H1 (cell line): Measurements from ENCODE around the gene RABGAP1. TPM values are rescaled to one million over a fixed set of nuclear protein-coding genes. Genes with fewer than 3 reads are reported as not detected.

ENCODE experiments used
- CTCF ChIA-PET: fragments of 300-600 bp; sonication (Branson Sonifier 250); formaldehyde crosslinking; loops from one replicate; lab custom pipeline; 2021; ENCODE audit not compliant: partially characterized antibody; lab: Charles Lee
- POLR2A ChIA-PET: fragments of 300-600 bp; sonication (Branson Sonifier 250); formaldehyde crosslinking; loops from one replicate; lab custom pipeline; 2021; ENCODE audit warnings: inconsistent platforms; ENCODE audit not compliant: partially characterized antibody; lab: Charles Lee
- DNase-seq, 2 experiments: peaks; one replicate each; pipeline versions ENCODE4 v3.0.0 to v3.0.0-alpha.2; 2010 to 2022; ENCODE audit warnings: low spot score in 2 of 2, low read depth in 1 of 2, mixed read lengths in 1 of 2
- FAIRE-seq: peaks from 2 replicates; lab custom pipeline; 2011; peaks lifted over from hg19 to GRCh38; lab: Jason Lieb, UNC
- H2AFZ ChIP-seq: 2 replicates; pipeline ENCODE4 v1.8.1; 2012; ENCODE audit warnings: low read length, inconsistent platforms
- H2AK5ac ChIP-seq: 2 replicates; pipeline ENCODE4 v1.6.1; 2013; ENCODE audit warnings: low read depth, low read length
- H2BK120ac ChIP-seq: replicated peaks from 2 replicates; pipeline ENCODE3; 2013; ENCODE audit warnings: low read depth, low read length, inconsistent platforms
- H2BK12ac ChIP-seq: 2 replicates; pipeline ENCODE4 v1.6.1; 2013; ENCODE audit warnings: low read depth, low read length
- H2BK15ac ChIP-seq: 2 replicates; pipeline ENCODE4 v1.6.1; 2013; ENCODE audit warnings: low read length
- H2BK20ac ChIP-seq: 2 replicates; pipeline ENCODE4 v1.6.1; 2013; ENCODE audit warnings: low read length
- H2BK5ac ChIP-seq: 2 replicates; pipeline ENCODE4 v1.6.1; 2013; ENCODE audit warnings: low read depth, low read length
- H3K14ac ChIP-seq: 2 replicates; pipeline ENCODE4 v1.6.1; 2013; ENCODE audit warnings: inconsistent platforms; ENCODE audit not compliant: insufficient read length
- H3K18ac ChIP-seq: 2 replicates; pipeline ENCODE4 v1.6.1; 2013; ENCODE audit warnings: low read length; ENCODE audit errors: extremely low read depth
- H3K23ac ChIP-seq: 2 replicates; pipeline ENCODE4 v1.6.1; 2013; ENCODE audit warnings: inconsistent platforms; ENCODE audit not compliant: insufficient read length
- H3K23me2 ChIP-seq: 2 replicates; pipeline ENCODE4 v1.6.1; 2013; ENCODE audit warnings: low read depth, low read length
- H3K27ac ChIP-seq: 2 replicates; pipeline ENCODE4 v1.6.1; 2011; ENCODE audit warnings: low read depth, low read length, inconsistent platforms
- H3K27me3 ChIP-seq, 4 experiments: replicated peaks in 1 of 4; 1 replicate in 1 of 4; 2 replicates in 3 of 4; pipeline versions ENCODE4 v1.6.1 to v1.8.1; 2011 to 2013; ENCODE audit warnings: low read length in 3 of 4, mild to moderate bottlenecking in 3 of 4, inconsistent platforms in 2 of 4, mixed read lengths in 2 of 4, moderate library complexity in 1 of 4; ENCODE audit not compliant: control insufficient read depth in 3 of 4, insufficient read depth in 3 of 4; ENCODE audit errors: extremely low read depth in 1 of 4
- H3K36me3 ChIP-seq, 4 experiments: 2 replicates each; pipeline versions ENCODE4 v1.6.1 to v1.8.1; 2011 to 2013; ENCODE audit warnings: mild to moderate bottlenecking in 4 of 4, low read length in 3 of 4, moderate library complexity in 2 of 4, control low read depth in 1 of 4, inconsistent platforms in 1 of 4; ENCODE audit not compliant: insufficient read depth in 4 of 4, control insufficient read depth in 2 of 4
- H3K4ac ChIP-seq: replicated peaks from 2 replicates; pipeline ENCODE3; 2013; ENCODE audit warnings: low read length, low read depth, mixed read lengths, inconsistent platforms; ENCODE audit not compliant: insufficient read length
- H3K4me1 ChIP-seq, 4 experiments: replicated peaks in 1 of 4; 1 replicate in 1 of 4; 2 replicates in 3 of 4; pipeline versions ENCODE4 v1.6.1 to v1.8.1; 2011 to 2013; ENCODE audit warnings: low read length in 3 of 4, inconsistent platforms in 2 of 4, mixed read lengths in 1 of 4; ENCODE audit not compliant: insufficient read depth in 4 of 4, control insufficient read depth in 3 of 4
- H3K4me2 ChIP-seq, 2 experiments: 2 replicates each; pipeline versions ENCODE4 v1.6.1 to v1.8.1; 2011 to 2013; ENCODE audit warnings: low read depth in 2 of 2, low read length in 2 of 2, control low read depth in 1 of 2, inconsistent platforms in 1 of 2, mild to moderate bottlenecking in 1 of 2; ENCODE audit not compliant: insufficient read depth in 1 of 2
- H3K4me3 ChIP-seq, 4 experiments: fragments of 200-600, 300-600 bp in 1 of 4; sonication (generic), shearing (Covaris generic), sonication (Bioruptor Twin) in 1 of 4; 2 replicates each; pipeline versions ENCODE4 v1.5.1 to v1.8.1; 2011 to 2016; ENCODE audit warnings: low read length in 4 of 4, low read depth in 3 of 4, control low read depth in 2 of 4, inconsistent platforms in 2 of 4, mild to moderate bottlenecking in 2 of 4, mixed read lengths in 1 of 4, moderate library complexity in 1 of 4; ENCODE audit not compliant: insufficient read depth in 2 of 4; ENCODE audit errors: extremely low read depth in 1 of 4
- H3K56ac ChIP-seq: replicated peaks from 2 replicates; pipeline ENCODE3; 2013; ENCODE audit warnings: low read depth, mild to moderate bottlenecking, mixed read lengths, low read length, inconsistent platforms; ENCODE audit not compliant: insufficient read length
- H3K79me1 ChIP-seq: 2 replicates; pipeline ENCODE4 v1.6.1; 2013; ENCODE audit warnings: low read depth, low read length, control low read depth
- H3K79me2 ChIP-seq, 2 experiments: 2 replicates each; pipeline versions ENCODE4 v1.6.1 to v1.8.1; 2012 to 2013; ENCODE audit warnings: low read length in 2 of 2, mild to moderate bottlenecking in 2 of 2, inconsistent platforms in 1 of 2; ENCODE audit not compliant: insufficient read depth in 2 of 2, control insufficient read depth in 1 of 2
- H3K9ac ChIP-seq, 4 experiments: replicated peaks in 1 of 4; 1 replicate in 1 of 4; 2 replicates in 3 of 4; pipeline versions ENCODE4 v1.6.1 to v1.8.1; 2011 to 2013; ENCODE audit warnings: low read depth in 3 of 4, low read length in 3 of 4, control low read depth in 2 of 4, mild to moderate bottlenecking in 2 of 4, moderate library complexity in 2 of 4, inconsistent platforms in 1 of 4; ENCODE audit errors: extremely low read depth in 1 of 4
- H3K9me3 ChIP-seq, 2 experiments: 2 replicates each; pipeline versions ENCODE4 v1.6.1 to v1.8.1; 2012 to 2013; ENCODE audit warnings: mild to moderate bottlenecking in 2 of 2, moderate library complexity in 2 of 2, control low read depth in 1 of 2, inconsistent platforms in 1 of 2, low read depth in 1 of 2, low read length in 1 of 2, mixed read lengths in 1 of 2; ENCODE audit not compliant: insufficient read depth in 2 of 2
- H4K20me1 ChIP-seq, 2 experiments: replicated peaks in 1 of 2; 2 replicates each; pipeline versions ENCODE3 to v1.8.1; 2011 to 2013; ENCODE audit warnings: inconsistent platforms in 2 of 2, low read length in 2 of 2, mild to moderate bottlenecking in 1 of 2; ENCODE audit not compliant: insufficient read depth in 2 of 2, control insufficient read depth in 1 of 2
- H4K5ac ChIP-seq: 2 replicates; pipeline ENCODE4 v1.6.1; 2013; ENCODE audit warnings: low read length, low read depth, mixed read lengths, inconsistent platforms; ENCODE audit not compliant: insufficient read length
- H4K8ac ChIP-seq: 2 replicates; pipeline ENCODE4 v1.8.0; 2013; ENCODE audit warnings: mild to moderate bottlenecking, moderate library complexity, low read length, inconsistent platforms; ENCODE audit not compliant: insufficient read depth; ENCODE audit errors: extremely low read depth
- H4K91ac ChIP-seq: replicated peaks from 2 replicates; pipeline ENCODE3; 2013; ENCODE audit warnings: low read length, mixed read lengths, inconsistent platforms; ENCODE audit not compliant: insufficient read length
- CTBP2 ChIP-seq: IDR thresholded peaks from 2 replicates; pipeline ENCODE4 v1.7.0; 2011; ENCODE audit warnings: borderline replicate concordance, mild to moderate bottlenecking, moderate library complexity, mixed read lengths, low read length; ENCODE audit not compliant: insufficient read depth, insufficient read length
- EGR1 ChIP-seq: IDR thresholded peaks from 2 replicates; pipeline ENCODE4 v1.6.1; 2011; ENCODE audit warnings: low read depth, low read length, borderline replicate concordance
- EP300 ChIP-seq, 2 experiments: IDR thresholded peaks; 1 replicate in 1 of 2; 2 replicates in 1 of 2; pipeline ENCODE4 v1.6.1; 2011 to 2012; ENCODE audit warnings: low read depth in 2 of 2, low read length in 2 of 2, mild to moderate bottlenecking in 2 of 2, borderline replicate concordance in 1 of 2, inconsistent platforms in 1 of 2, moderate library complexity in 1 of 2
- HDAC2 ChIP-seq, 2 experiments: fragments of 300-600 bp in 1 of 2; sonication (generic) in 1 of 2; IDR thresholded peaks; 2 replicates each; pipeline ENCODE4 v1.6.1; 2011 to 2012; ENCODE audit warnings: low read depth in 2 of 2, low read length in 2 of 2, mild to moderate bottlenecking in 2 of 2, moderate library complexity in 2 of 2, borderline replicate concordance in 1 of 2, inconsistent platforms in 1 of 2
- MAFK ChIP-seq: IDR thresholded peaks from 2 replicates; pipeline ENCODE4 v1.6.1; 2012; ENCODE audit warnings: low read depth, mild to moderate bottlenecking, improper control_type of control experiment, low read length
- MAX ChIP-seq: IDR thresholded peaks from 2 replicates; pipeline ENCODE4 v1.6.1; 2012; ENCODE audit warnings: inconsistent platforms
- RAD21 ChIP-seq, 2 experiments: IDR thresholded peaks in 1 of 2; conservative IDR thresholded peaks in 1 of 2; 2 replicates each; pipeline ENCODE4 v1.6.1; 2011; ENCODE audit warnings: low read depth in 2 of 2, low read length in 2 of 2, improper control_type of control experiment in 1 of 2, inconsistent platforms in 1 of 2, mild to moderate bottlenecking in 1 of 2, moderate library complexity in 1 of 2
- RBBP5 ChIP-seq: IDR thresholded peaks from 2 replicates; pipeline ENCODE4 v1.7.1; 2012; ENCODE audit warnings: low read depth, mild to moderate bottlenecking, inconsistent platforms, low read length, moderate library complexity, borderline replicate concordance
- RXRA ChIP-seq: IDR thresholded peaks from 2 replicates; pipeline ENCODE4 v1.6.1; 2011; ENCODE audit warnings: low read depth, mild to moderate bottlenecking, low read length, moderate library complexity; ENCODE audit not compliant: insufficient read depth
- SIX5 ChIP-seq: IDR thresholded peaks from 2 replicates; pipeline ENCODE4 v1.6.1; 2011; ENCODE audit warnings: mild to moderate bottlenecking, low read depth, low read length
- SRF ChIP-seq: IDR thresholded peaks from 2 replicates; pipeline ENCODE4 v1.6.1; 2011; ENCODE audit warnings: mild to moderate bottlenecking, low read depth, low read length, moderate library complexity
- SUZ12 ChIP-seq: fragments of 200-600 bp; sonication (generic); IDR thresholded peaks from 2 replicates; pipeline ENCODE4 v1.6.1; 2012; ENCODE audit warnings: mild to moderate bottlenecking, inconsistent platforms, low read length, moderate library complexity, mixed read lengths
- WGBS, 2 experiments: shearing (Covaris generic) in 1 of 2; methylation state at CpG; one replicate each; pipeline versions ENCODE4 v1.1.6 to v1.1.7; 2013 to 2015; ENCODE audit warnings: low lambda C conversion rate in 2 of 2, mixed read lengths in 2 of 2, inconsistent platforms in 1 of 2, low coverage in 1 of 2, missing lambda C conversion rate in 1 of 2; ENCODE audit not compliant: insufficient replicate concordance in 2 of 2, insufficient coverage in 1 of 2, insufficient read length in 1 of 2; ENCODE audit errors: extremely low coverage in 1 of 2, missing lambda C conversion rate in 1 of 2; 5-methylcytosine and 5-hydroxymethylcytosine counted together
- polyA plus RNA-seq, 7 experiments: library from polyadenylated mRNA; depleted of rRNA in 3 of 7; stranded (reverse) in 5 of 7; unstranded in 2 of 7; fragments of >200 nt in 5 of 7; fragments of 200-250 nt in 2 of 7; gene quantifications; 1 replicate in 5 of 7; 2 replicates in 1 of 7; 4 replicates in 1 of 7; pipeline versions ENCODE4 v1.2.1 to v1.2.3, GENCODE V29; 2011 to 2013; ENCODE audit warnings: missing spikeins in 2 of 7, mixed read lengths in 2 of 7
- total RNA-seq: library from RNA; stranded (reverse); fragmentation: NEBNext Ultra II Directional; extraction: Animal tissue kit (Norgen Biotek cat#: 25700); gene quantifications from 2 replicates; pipeline ENCODE4 v1.2.1, GENCODE V29; 2021

The RABGAP1 gene
- total and polyA plus RNA-seq, 2 of the 8 experiments (the other 6 are each of a cell fraction or from before 2014, with no cell fraction given): 15.7 to 38.3 TPM

GRCh38 chr9:123085916-123086315 lies 145.1 kb downstream of the RABGAP1 start:
- no peaks in the 10 kb centered on the region for H4K20me1 ChIP-seq
- H3K4me3 ChIP-seq: no peak overlapping the region
- H3K56ac ChIP-seq: no peak overlapping the region
- H3K4ac ChIP-seq: no peak overlapping the region
- H3K4me1 ChIP-seq: peaks cover 0 to 5% (median 2%) of the 10 kb centered on the region in 4 experiments; a peak in 3 of 7 replicates
- H2BK20ac ChIP-seq: no peak overlapping the region
- no peak overlapping the region for H3K14ac ChIP-seq
- WGBS, 2 experiments: 89% methylated on average over 2 of the region's 2 CpGs; no CpG with 5 or more reads in 1 of the 2 experiments
- 0 out of 2 replicates have a peak, but pooled peaks cover 2% of the 10 kb centered on the region for H3K79me1 ChIP-seq
- FAIRE-seq (no peak), DNase-seq (no peak)
- H2AK5ac ChIP-seq: no peak overlapping the region
- no peak overlapping the region for H2BK15ac ChIP-seq
- no peak overlapping the region for H3K27ac ChIP-seq
- no peaks in the 10 kb centered on the region for H3K9me3 ChIP-seq
- no peaks in the 10 kb centered on the region for H3K23me2 ChIP-seq
- H4K91ac ChIP-seq: no peak overlapping the region
- no peak overlapping the region for H3K23ac ChIP-seq
- H2BK120ac ChIP-seq: no peak overlapping the region
- H4K8ac ChIP-seq: no peak overlapping the region
- H3K18ac ChIP-seq: no peak overlapping the region
- H3K27me3 ChIP-seq: no peaks in the 10 kb centered on the region
- CTCF ChIA-PET: interaction anchor here (1.0 to 3.1 kb wide), 4 partner anchors 7 to 264 kb away, joined by 3 to 14 read pairs (median 4); no protein-coding TSS in a partner anchor
- H3K4me2 ChIP-seq: no peak overlapping the region
- no peak overlapping the region for H2BK12ac ChIP-seq
- no peak overlapping the region for H3K9ac ChIP-seq
- H3K36me3 ChIP-seq: peaks cover 7 to 29% (median 14%) of the 10 kb centered on the region in 4 experiments; a peak in 7 of 8 replicates
- POLR2A ChIA-PET: interaction anchor here (1.0 to 1.7 kb wide), 2 partner anchors 10 to 15 kb away, joined by 3 read pairs; no protein-coding TSS in a partner anchor
- H3K79me2 ChIP-seq: no peaks in the 10 kb centered on the region
- H2AFZ ChIP-seq: no peak overlapping the region
- H4K5ac ChIP-seq: no peak overlapping the region
- no peak overlapping the region for H2BK5ac ChIP-seq
- TF ChIP-seq CTBP2 (no peak), HDAC2 (IDR thresholded peaks at IDR 0.05; ENCODE audit: borderline replicate concordance in 1 of 2, low read depth in 2 of 2, low read length in 2 of 2) (no peak), EGR1 (no peak), EP300 (IDR thresholded peaks at IDR 0.05; ENCODE audit: borderline replicate concordance in 1 of 2, low read depth in 2 of 2, low read length in 2 of 2) (no peak), SRF (no peak), RAD21 (IDR thresholded peaks at IDR 0.05 in 1 of 2, conservative IDR thresholded peaks at IDR 0.05 in 1 of 2; ENCODE audit: low read depth in 2 of 2, low read length in 2 of 2) (no peak), SIX5 (no peak), MAX (no peak), SUZ12 (no peak), MAFK (no peak), RBBP5 (no peak), RXRA (no peak)
